Suprapubic skin (tissue), 4 donors: ENCODE results near the gene GJB4. TPM values are rescaled to one million over a fixed set of nuclear protein-coding genes. Genes with fewer than 3 reads are reported as not detected.

ENCODE experiments used
- DNase-seq, 2 donors: peaks; one replicate each; pipeline ENCODE4 v3.0.0-alpha.2; 2019; ENCODE audit warnings: low spot score in 2 of 2
- H3K27ac ChIP-seq: fragments of 200-600 bp; sonication (generic); one replicate; pipeline ENCODE4 v1.5.1; 2019
- H3K27me3 ChIP-seq: fragments of 200-600 bp; sonication (generic); one replicate; pipeline ENCODE4 v1.5.1; 2019
- H3K36me3 ChIP-seq: fragments of 200-600 bp; sonication (generic); one replicate; pipeline ENCODE4 v1.5.1; 2019
- H3K4me1 ChIP-seq: fragments of 200-600 bp; sonication (generic); one replicate; pipeline ENCODE4 v1.5.1; 2019
- H3K4me3 ChIP-seq: fragments of 200-600 bp; sonication (generic); one replicate; pipeline ENCODE4 v1.5.1; 2019; ENCODE audit warnings: mild to moderate bottlenecking
- H3K9me3 ChIP-seq: fragments of 200-600 bp; sonication (generic); one replicate; pipeline ENCODE4 v1.5.1; 2019
- CTCF ChIP-seq, 2 donors: fragments of 200-600 bp in 1 of 2; fragments of 450-650 bp in 1 of 2; sonication (generic) in 1 of 2; IDR thresholded peaks; one replicate each; pipeline ENCODE4 v1.5.1; 2016 to 2019; ENCODE audit warnings: antibody characterized with exemption in 2 of 2, mild to moderate bottlenecking in 1 of 2, moderate library complexity in 1 of 2
- EP300 ChIP-seq: sonication (generic); formaldehyde crosslinking; IDR thresholded peaks from one replicate; pipeline ENCODE4 v1.6.1; 2017; ENCODE audit warnings: antibody characterized with exemption
- POLR2A ChIP-seq, 2 donors: fragments of 450-650 bp; IDR thresholded peaks; one replicate each; pipeline ENCODE4 v1.6.1; 2017; ENCODE audit warnings: antibody characterized with exemption in 2 of 2, mild to moderate bottlenecking in 2 of 2, moderate library complexity in 2 of 2
- POLR2AphosphoS5 ChIP-seq, 3 donors: sonication (generic); formaldehyde crosslinking; IDR thresholded peaks; one replicate each; pipeline ENCODE4 v1.6.1; 2017; ENCODE audit warnings: antibody characterized with exemption in 3 of 3
- WGBS: methylation state at CpG from one replicate; pipeline ENCODE4 v1.1.5; 2018; 5-methylcytosine and 5-hydroxymethylcytosine counted together
- total RNA-seq, 4 donors: library from RNA; depleted of rRNA; stranded (reverse); fragments of >200 nt; gene quantifications; one replicate each; pipeline ENCODE4 v1.1.0, GENCODE V29; 2016

GJB4 gene
- total RNA-seq, 4 donors from 2014 or later = 13.7 to 41.4 (median 35.5) TPM

DNA sequence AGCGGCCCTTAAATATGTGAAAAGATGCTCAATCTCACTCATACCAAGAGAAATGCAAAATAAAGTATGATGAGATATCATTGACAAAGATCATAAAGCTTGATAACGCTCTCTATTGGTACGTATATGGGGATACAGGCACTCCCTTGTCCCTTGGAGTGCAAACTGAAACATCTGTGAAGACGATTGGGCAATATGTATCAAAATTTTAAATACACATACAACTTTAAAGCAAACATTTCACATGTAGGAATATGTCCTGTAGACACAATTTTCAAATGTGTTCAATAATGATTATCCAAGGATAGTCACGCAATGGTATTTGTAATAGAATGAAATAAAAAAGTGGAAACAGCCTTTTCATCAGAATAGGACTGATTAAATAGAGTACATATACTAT is 19.5 kb downstream of the GJB4 start:
- H3K27me3 ChIP-seq = peaks cover 25% of the 10 kb centered on the region
- no peak for TF ChIP-seq CTCF (IDR thresholded peaks at IDR 0.05)
- WGBS = 60% methylated on average over 5 of the region's 5 CpGs
- no peaks in the 10 kb centered on the region for H3K9me3 ChIP-seq
- H3K4me1 ChIP-seq = peaks cover 47% of the 10 kb centered on the region
- no peak for DNase-seq
- H3K36me3 ChIP-seq = no peaks in the 10 kb centered on the region
- H3K27ac ChIP-seq = peak overlapping the region; percentile 97
- no peak overlapping the region for H3K4me3 ChIP-seq

- H3K4me1 ChIP-seq = peaks cover 51% of the 10 kb centered on the region
- peak overlapping the region; percentile 97 for H3K27ac ChIP-seq
- 55% methylated on average over 5 of the region's 5 CpGs for WGBS
- TF ChIP-seq CTCF (IDR thresholded peaks at IDR 0.05) = no peak
- TF ChIP-seq EP300 = no peak
- no peak for TF ChIP-seq POLR2A (IDR thresholded peaks at IDR 0.05)
- no peak for TF ChIP-seq POLR2AphosphoS5 (IDR thresholded peaks at IDR 0.05)
- no peaks in the 10 kb centered on the region for H3K9me3 ChIP-seq
- no peaks in the 10 kb centered on the region for H3K36me3 ChIP-seq
- peak; percentile 24 to 32 for DNase-seq
- H3K4me3 ChIP-seq = no peak overlapping the region
- H3K27me3 ChIP-seq = peaks cover 22% of the 10 kb centered on the region
These were observed 20.0 kb downstream of the GJB4 start for GRCh38 chr1:34779526-34779925.

DNA sequence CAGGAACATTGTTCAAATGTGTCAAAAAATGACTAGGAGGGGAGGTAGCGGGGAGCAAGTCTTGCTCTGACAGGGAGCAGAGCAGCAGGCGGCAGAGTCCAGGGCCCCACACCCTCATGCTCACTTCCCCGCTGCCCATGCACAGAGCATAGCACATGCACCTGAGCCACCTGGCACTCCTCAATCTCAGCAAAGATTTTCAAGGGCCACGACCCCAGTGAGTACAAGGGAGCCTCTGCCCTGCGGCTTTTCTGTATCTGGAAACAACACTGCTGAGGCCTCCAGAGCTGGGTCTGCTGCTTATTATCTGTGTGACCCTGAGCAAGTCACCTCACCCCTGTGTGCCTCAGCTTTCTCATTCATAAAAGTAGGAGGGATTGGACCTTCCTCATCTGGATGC is 20.4 kb downstream of the GJB4 start:
- peaks cover 22% of the 10 kb centered on the region for H3K27me3 ChIP-seq
- H3K9me3 ChIP-seq = no peaks in the 10 kb centered on the region
- H3K36me3 ChIP-seq = no peaks in the 10 kb centered on the region
- peak overlapping the region; percentile 97 for H3K27ac ChIP-seq
- no peak overlapping the region for H3K4me3 ChIP-seq
- 82% methylated on average over 4 of the region's 5 CpGs for WGBS
- DNase-seq = peak; percentile 45 to 55
- H3K4me1 ChIP-seq = peaks cover 51% of the 10 kb centered on the region
- TF ChIP-seq EP300 = no peak
- no peak for TF ChIP-seq POLR2AphosphoS5 (IDR thresholded peaks at IDR 0.05)
- TF ChIP-seq CTCF (IDR thresholded peaks at IDR 0.05) = no peak
- TF ChIP-seq POLR2A (IDR thresholded peaks at IDR 0.05) = no peak

- TF ChIP-seq EP300 = no peak
- no peak for TF ChIP-seq POLR2A (IDR thresholded peaks at IDR 0.05)
- TF ChIP-seq CTCF (IDR thresholded peaks at IDR 0.05) = no peak
- no peak for TF ChIP-seq POLR2AphosphoS5 (IDR thresholded peaks at IDR 0.05)
- peaks cover 22% of the 10 kb centered on the region for H3K27me3 ChIP-seq
These were observed 21.0 kb downstream of the GJB4 start for GRCh38 chr1:34780528-34780927.

DNA sequence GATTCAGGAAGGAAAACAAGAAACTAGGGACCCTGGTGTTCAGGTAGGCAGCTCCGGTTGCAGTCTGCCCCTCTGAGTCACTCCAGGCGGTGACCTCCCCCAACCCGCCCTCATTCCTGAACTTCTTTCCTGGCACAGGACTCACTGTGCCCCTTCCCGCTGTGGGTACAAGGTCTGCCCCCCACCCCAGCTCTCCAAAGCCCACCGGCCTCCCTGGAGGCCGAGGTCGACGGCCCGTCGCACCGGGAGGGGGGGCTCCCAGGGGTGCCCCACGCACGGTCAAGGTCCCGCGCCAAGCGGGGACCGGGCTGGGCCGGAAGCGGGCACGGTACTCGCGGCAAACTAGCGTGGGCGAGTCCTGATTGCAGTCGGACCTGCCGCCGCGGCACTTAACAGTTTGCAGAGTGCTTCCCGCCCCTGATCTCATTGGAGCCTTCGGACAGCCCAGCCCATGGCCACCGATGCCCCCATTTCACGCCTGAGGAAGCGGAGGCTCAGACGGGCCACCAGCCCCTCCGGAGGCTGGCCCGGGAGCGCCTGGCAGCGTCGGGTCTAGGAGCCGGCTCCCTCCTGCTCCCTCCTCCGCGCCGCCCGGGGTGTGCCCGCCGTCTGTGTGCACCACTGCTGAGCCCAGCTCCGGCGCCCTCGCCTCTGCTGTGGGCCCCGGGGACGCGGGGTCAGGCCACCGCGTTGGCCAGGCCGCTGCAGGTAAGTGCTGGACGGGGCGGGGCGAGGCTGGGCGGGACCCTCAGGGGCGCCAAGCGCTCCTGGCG is 21.7 kb downstream of the GJB4 start, which contains the start of gene GJB3:
Gene GJB3 (plus strand): TSS at position 144 of the 773 bp plus-strand sequence. CDS start 3,549 bp downstream, outside the sequence.
- Histone ChIP-seq H3K4me1 (peaks cover 63% of the 10 kb centered on the region), H3K9me3 (no peaks in the 10 kb centered on the region), H3K36me3 (peaks cover 7% of the 10 kb centered on the region), H3K27ac (peak within 1 kb of the TSS; percentile 97), H3K4me3 (peak within 1 kb of the TSS; percentile 58), H3K27me3 (peaks cover 22% of the 10 kb centered on the region)
- no peak for TF ChIP-seq POLR2AphosphoS5 (IDR thresholded peaks at IDR 0.05)
- no peak for TF ChIP-seq POLR2A (IDR thresholded peaks at IDR 0.05)
- no peak for TF ChIP-seq EP300
- TF ChIP-seq CTCF (IDR thresholded peaks at IDR 0.05) = no peak
- peak; percentile 58 to 72 for DNase-seq
- WGBS = 0% methylated on average over 7 of the region's 62 CpGs

More at GRCh38 chr1:34780528-34780927, 21.0 kb downstream of the GJB4 start:
- H3K27ac ChIP-seq = peak overlapping the region; percentile 97
- peaks cover 55% of the 10 kb centered on the region for H3K4me1 ChIP-seq
- H3K9me3 ChIP-seq = no peaks in the 10 kb centered on the region
- DNase-seq = peak; percentile 55 to 60
- 54% methylated on average over 2 of the region's 2 CpGs for WGBS
- H3K4me3 ChIP-seq = peak overlapping the region; percentile 58
- peaks cover 5% of the 10 kb centered on the region for H3K36me3 ChIP-seq
